Tracheal epithelial cell (primary cell): ENCODE measurements around the gene TMEM141. TPM values are rescaled to one million over a fixed set of nuclear protein-coding genes. Genes with fewer than 3 reads are reported as not detected.

Experiments
- total RNA-seq: library from RNA; depleted of rRNA; stranded (reverse); fragments of >200 nt; gene quantifications from 2 replicates; pipeline ENCODE4 v1.2.1, GENCODE V29; 2014

The TMEM141 gene
- total RNA-seq: 145 and 153 TPM in 2 replicates

GRCh38 chr9:136790640-136791515 is at the start of gene TMEM141:
Gene TMEM141 (plus strand): TSS chr9:136791344. CDS start chr9:136791371, 27 bp downstream.

GRCh38 chr9:136742591-136743391 is 48.4 kb upstream of the TMEM141 start, which contains the start of gene LCN10:
Gene LCN10 (minus strand): TSS chr9:136742940. CDS start chr9:136742903, 37 bp downstream.

GRCh38 chr9:136748201-136748600 is 42.9 kb upstream of the TMEM141 start, which contains the start of gene LCN6:
Gene LCN6 (minus strand): TSS chr9:136748525. CDS start chr9:136748483, 42 bp downstream.

GRCh38 chr9:136764301-136764891 is 26.7 kb upstream of the TMEM141 start, which contains the start of gene LCN15:
Gene LCN15 (minus strand): TSS chr9:136764518. CDS start chr9:136764488, 30 bp downstream.

GRCh38 chr9:136796238-136796774 is 5.2 kb downstream of the TMEM141 start, which contains the start of gene CCDC183:
Gene CCDC183 (plus strand): TSS chr9:136796338. CDS start chr9:136796398, 60 bp downstream.

GRCh38 chr9:136807281-136808074 is 16.3 kb downstream of the TMEM141 start, which contains the start of gene RABL6:
Gene RABL6 (plus strand): TSS chr9:136807948. CDS start chr9:136808197, 249 bp downstream.

GRCh38 chr9:136842380-136842948 is 51.3 kb downstream of the TMEM141 start, which contains the start of gene AJM1:
Gene AJM1 (plus strand): TSS chr9:136842478. CDS start chr9:136844415, 1,937 bp downstream.

Other genes with a start within 250 kb of the TMEM141 start
- gene NOTCH1, start 245.3 kb upstream of the TMEM141 start, total RNA-seq: 123 and 222 TPM in 2 replicates
- gene EGFL7, start 128.4 kb upstream of the TMEM141 start, total RNA-seq: 13.2 and 23.9 TPM in 2 replicates
- 54.1 and 69.6 TPM in 2 replicates for gene AGPAT2, start 103.9 kb upstream of the TMEM141 start, total RNA-seq
- 0.43 and 5.3 TPM in 2 replicates for gene DIPK1B, start 78.8 kb upstream of the TMEM141 start, total RNA-seq
- under 0.01 TPM in 1 of 2 replicates, not detected in the other for gene LCN10, start 48.4 kb upstream of the TMEM141 start, total RNA-seq
- gene LCN6, start 42.8 kb upstream of the TMEM141 start, total RNA-seq: not detected in 2 replicates
- not detected in 2 replicates for gene LCN8, start 33.1 kb upstream of the TMEM141 start, total RNA-seq
- under 0.01 TPM in 1 of 2 replicates, not detected in the other for gene LCN15, start 26.8 kb upstream of the TMEM141 start, total RNA-seq
- 0.43 TPM in 1 of 2 replicates, not detected in the other for gene CCDC183, start 5.0 kb downstream of the TMEM141 start, total RNA-seq
- gene RABL6, start 16.6 kb downstream of the TMEM141 start, total RNA-seq: 46.5 and 65.9 TPM in 2 replicates
- gene AJM1, start 51.1 kb downstream of the TMEM141 start, total RNA-seq: 1.1 and 1.7 TPM in 2 replicates
- gene PHPT1, start 58.1 kb downstream of the TMEM141 start, total RNA-seq: 64.6 and 90.8 TPM in 2 replicates
- gene MAMDC4, start 61.0 kb downstream of the TMEM141 start, total RNA-seq: 1.1 and 1.9 TPM in 2 replicates
- 188 and 239 TPM in 2 replicates for gene EDF1, start 75.0 kb downstream of the TMEM141 start, total RNA-seq
- gene TRAF2, start 95.2 kb downstream of the TMEM141 start, total RNA-seq: 10.4 and 14.5 TPM in 2 replicates
- gene FBXW5, start 153.4 kb downstream of the TMEM141 start, total RNA-seq: 168 and 235 TPM in 2 replicates
- not detected in 2 replicates for gene C8G, start 153.9 kb downstream of the TMEM141 start, total RNA-seq
- gene LCN12, start 160.9 kb downstream of the TMEM141 start, total RNA-seq: 1.2 TPM in 1 of 2 replicates, not detected in the other
- gene PTGDS, start 186.2 kb downstream of the TMEM141 start, total RNA-seq: not detected in 2 replicates
- not detected in 2 replicates for gene LCNL1, start 191.6 kb downstream of the TMEM141 start, total RNA-seq
- 16.4 and 21.4 TPM in 2 replicates for gene PAXX, start 201.1 kb downstream of the TMEM141 start, total RNA-seq
- gene CLIC3, start 205.2 kb downstream of the TMEM141 start, total RNA-seq: 4.0 and 4.8 TPM in 2 replicates
- gene ABCA2, start 236.9 kb downstream of the TMEM141 start, total RNA-seq: 9.8 and 13.0 TPM in 2 replicates
- not detected in 2 replicates for gene FUT7, start 240.7 kb downstream of the TMEM141 start, total RNA-seq